Right atrium auricular region (tissue), 2 donors: ENCODE measurements around the gene NUB1. TPM values are rescaled to one million over a fixed set of nuclear protein-coding genes. Genes with fewer than 3 reads are reported as not detected.
A peak's percentile ranks its signal among the peaks of the same experiment; 100 is the strongest.
"Not testable (repeated sequence)": the region's sequence is repeated elsewhere in the genome, so short reads cannot be mapped to it uniquely, and the experiment has no call there.

Experiments used
- DNase-seq: peaks from one replicate; pipeline ENCODE4 v3.0.0-alpha.2; 2019; ENCODE audit warnings: low spot score
- H3K27ac ChIP-seq, 2 donors: fragments of 200-600 bp; sonication (generic); 1 replicate in 1 of 2; 2 replicates in 1 of 2; pipeline ENCODE4 v1.5.1; 2016 to 2019
- H3K27me3 ChIP-seq, 2 donors: fragments of 200-600 bp; sonication (generic); one replicate each; pipeline versions ENCODE4 v1.5.1 to v1.6.0; 2017 to 2019
- H3K36me3 ChIP-seq: fragments of 200-600 bp; sonication (generic); one replicate; pipeline ENCODE4 v1.5.1; 2016
- H3K4me1 ChIP-seq, 2 donors: fragments of 200-600 bp; sonication (generic); one replicate each; pipeline versions ENCODE4 v1.5.1 to v1.6.0; 2017 to 2019
- H3K4me3 ChIP-seq, 2 donors: fragments of 200-600 bp; sonication (generic); 1 replicate in 1 of 2; 2 replicates in 1 of 2; pipeline ENCODE4 v1.5.1; 2017 to 2019; ENCODE audit warnings: mild to moderate bottlenecking in 1 of 2, moderate library complexity in 1 of 2
- H3K9me3 ChIP-seq, 2 donors: fragments of 200-600 bp; sonication (generic); one replicate each; pipeline ENCODE4 v1.5.1; 2019
- total RNA-seq, 2 donors: library from RNA; depleted of rRNA; stranded (reverse); fragments of >200 nt; gene quantifications; one replicate each; pipeline ENCODE4 v1.1.0, GENCODE V29; 2016
- TF ChIP-seq, protein P1 (sequence below), 2 donors: fragments of 200-600 bp; sonication (generic); IDR thresholded peaks; one replicate each; pipeline ENCODE4 v1.5.1; 2019; ENCODE audit warnings: antibody characterized with exemption in 2 of 2

Gene NUB1
- total RNA-seq, 2 donors from 2014 or later: 33.5 to 39.6 TPM

DNA sequence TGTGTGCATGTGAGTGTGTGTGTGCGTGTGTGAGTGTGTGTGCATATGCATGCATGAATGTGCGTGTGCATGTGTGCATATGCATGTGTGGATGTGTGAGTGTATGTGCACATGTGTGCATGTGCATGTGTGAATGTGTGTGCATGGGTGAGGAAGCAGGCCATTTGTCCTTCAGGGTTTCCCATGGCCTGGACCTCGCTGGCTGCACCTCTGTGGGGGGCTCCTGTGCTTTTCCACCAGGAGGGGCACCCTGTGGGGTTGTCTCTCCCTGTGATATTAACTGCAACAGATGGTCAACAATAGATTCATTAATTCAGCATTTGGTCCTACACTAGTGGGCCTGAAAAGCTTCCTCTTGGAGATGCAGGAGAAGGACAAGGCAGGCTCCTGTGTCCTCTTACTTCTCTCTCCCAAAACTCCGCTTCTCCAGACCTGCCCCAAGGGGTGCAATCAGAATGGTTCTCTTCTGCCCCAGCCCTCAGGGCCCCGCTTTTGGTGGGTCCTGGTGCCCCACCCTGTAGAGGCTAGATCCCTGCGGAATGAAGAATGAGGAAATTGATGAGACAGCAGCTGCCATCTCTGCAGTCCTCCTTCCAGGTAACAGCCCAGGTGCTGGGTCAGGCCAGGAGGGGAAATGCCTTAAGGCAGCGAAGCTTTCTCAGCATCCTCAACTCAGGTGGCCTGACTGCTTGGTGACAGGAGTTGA lies 41.5 kb upstream of the NUB1 start:
- Histone ChIP-seq H3K9me3 (no peaks in the 10 kb centered on the region), H3K27ac (no peak overlapping the region), H3K27me3 (no peaks in the 10 kb centered on the region), H3K4me1 (peaks cover 0 to 9% of the 10 kb centered on the region in 2 donors), H3K36me3 (no peaks in the 10 kb centered on the region), H3K4me3 (no peak overlapping the region)
- TF ChIP-seq, protein P1, sequence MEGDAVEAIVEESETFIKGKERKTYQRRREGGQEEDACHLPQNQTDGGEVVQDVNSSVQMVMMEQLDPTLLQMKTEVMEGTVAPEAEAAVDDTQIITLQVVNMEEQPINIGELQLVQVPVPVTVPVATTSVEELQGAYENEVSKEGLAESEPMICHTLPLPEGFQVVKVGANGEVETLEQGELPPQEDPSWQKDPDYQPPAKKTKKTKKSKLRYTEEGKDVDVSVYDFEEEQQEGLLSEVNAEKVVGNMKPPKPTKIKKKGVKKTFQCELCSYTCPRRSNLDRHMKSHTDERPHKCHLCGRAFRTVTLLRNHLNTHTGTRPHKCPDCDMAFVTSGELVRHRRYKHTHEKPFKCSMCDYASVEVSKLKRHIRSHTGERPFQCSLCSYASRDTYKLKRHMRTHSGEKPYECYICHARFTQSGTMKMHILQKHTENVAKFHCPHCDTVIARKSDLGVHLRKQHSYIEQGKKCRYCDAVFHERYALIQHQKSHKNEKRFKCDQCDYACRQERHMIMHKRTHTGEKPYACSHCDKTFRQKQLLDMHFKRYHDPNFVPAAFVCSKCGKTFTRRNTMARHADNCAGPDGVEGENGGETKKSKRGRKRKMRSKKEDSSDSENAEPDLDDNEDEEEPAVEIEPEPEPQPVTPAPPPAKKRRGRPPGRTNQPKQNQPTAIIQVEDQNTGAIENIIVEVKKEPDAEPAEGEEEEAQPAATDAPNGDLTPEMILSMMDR (IDR thresholded peaks at IDR 0.05): no peak
- DNase-seq: no peak

DNA sequence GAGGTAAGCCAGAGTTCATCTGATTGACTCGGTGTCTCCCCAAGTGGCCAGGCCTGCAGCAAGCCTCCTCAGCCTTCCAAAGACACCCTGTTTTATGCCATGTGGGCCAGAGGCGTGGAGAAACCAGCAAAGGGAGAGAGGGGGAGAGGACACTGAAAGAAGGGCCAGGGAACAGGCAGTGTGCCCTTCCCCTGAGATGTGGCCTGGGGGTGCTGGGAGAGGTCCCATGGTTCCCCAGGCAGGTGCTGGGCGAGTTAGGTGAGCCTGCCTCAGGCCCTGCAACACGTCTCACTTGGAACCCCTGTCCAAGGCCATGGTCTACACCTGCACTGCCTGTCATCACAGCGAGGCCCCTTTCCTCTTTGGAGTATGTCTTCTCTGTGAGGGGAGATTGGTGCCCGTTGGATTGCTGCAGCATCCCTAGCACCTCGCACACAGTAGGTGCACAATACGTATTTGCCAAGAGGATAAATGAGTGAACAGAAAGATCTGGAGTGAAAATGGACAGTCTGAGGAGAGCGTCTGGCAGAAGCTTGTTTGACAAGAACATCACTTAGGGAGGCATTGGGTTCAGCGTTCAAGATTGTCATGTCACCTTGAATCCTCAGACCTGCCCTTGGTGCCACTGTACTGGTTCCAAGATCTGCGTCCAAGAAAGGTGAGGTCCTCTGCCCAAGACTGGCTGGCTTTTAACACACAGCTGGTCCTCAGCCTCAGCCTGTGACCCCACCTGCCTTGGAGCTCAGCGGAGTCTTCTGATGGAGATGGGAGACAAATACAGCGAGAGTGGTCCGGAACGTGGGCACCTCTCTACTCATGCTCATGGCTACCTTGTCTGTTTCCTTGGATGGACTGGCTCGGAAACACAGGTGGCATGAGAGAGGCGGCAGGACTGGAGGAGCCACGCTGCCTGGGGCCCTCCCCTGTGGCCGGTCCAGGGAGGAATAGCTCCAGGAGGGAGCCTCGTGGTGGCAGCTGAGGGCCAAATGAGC lies 39.8 kb upstream of the NUB1 start:
- TF ChIP-seq, protein P1 (IDR thresholded peaks at IDR 0.05): no peak
- Histone ChIP-seq H3K36me3 (no peaks in the 10 kb centered on the region), H3K4me3 (no peak overlapping the region), H3K4me1 (peaks cover 0 to 9% of the 10 kb centered on the region in 2 donors), H3K9me3 (no peaks in the 10 kb centered on the region), H3K27me3 (no peaks in the 10 kb centered on the region), H3K27ac (no peak overlapping the region)
- DNase-seq: peak; percentile 53

GRCh38 chr7:151304251-151304650 lies 37.4 kb upstream of the NUB1 start:
- H3K27ac ChIP-seq, H3K4me1 ChIP-seq, H3K4me3 ChIP-seq, H3K27me3 ChIP-seq, H3K9me3 ChIP-seq, DNase-seq, H3K36me3 ChIP-seq: not testable (repeated sequence)

GRCh38 chr7:151304856-151305255 lies 36.8 kb upstream of the NUB1 start:
- Histone ChIP-seq H3K27ac (no peak overlapping the region), H3K36me3 (no peaks in the 10 kb centered on the region), H3K4me1 (peaks cover 0 to 9% of the 10 kb centered on the region in 2 donors), H3K4me3 (no peak overlapping the region), H3K27me3 (no peaks in the 10 kb centered on the region), H3K9me3 (no peaks in the 10 kb centered on the region)
- TF ChIP-seq, protein P1 (IDR thresholded peaks at IDR 0.05): no peak
- DNase-seq: peak; percentile 38

GRCh38 chr7:151306374-151306773 lies 35.2 kb upstream of the NUB1 start:
- Histone ChIP-seq H3K4me1 (peaks cover 0 to 9% of the 10 kb centered on the region in 2 donors), H3K27ac (no peak overlapping the region), H3K36me3 (no peaks in the 10 kb centered on the region), H3K4me3 (no peak overlapping the region), H3K27me3 (no peaks in the 10 kb centered on the region), H3K9me3 (peaks cover 0 to 4% of the 10 kb centered on the region in 2 donors)
- peak; percentile 36 for DNase-seq
- TF ChIP-seq, protein P1 (IDR thresholded peaks at IDR 0.05): no peak

GRCh38 chr7:151306860-151307259 lies 34.8 kb upstream of the NUB1 start:
- Histone ChIP-seq H3K9me3 (peaks cover 0 to 8% of the 10 kb centered on the region in 2 donors), H3K4me1 (peaks cover 0 to 9% of the 10 kb centered on the region in 2 donors), H3K27ac (no peak overlapping the region), H3K4me3 (no peak overlapping the region), H3K27me3 (no peaks in the 10 kb centered on the region), H3K36me3 (no peaks in the 10 kb centered on the region)
- peak; percentile 36 for DNase-seq
- TF ChIP-seq, protein P1 (IDR thresholded peaks at IDR 0.05): no peak
